Activated CD8-positive, alpha-beta memory T cell treated with anti-CD3 and anti-CD28 coated beads, Interleukin-2, amount 50 U/mL, for 1 hour (primary cell): ENCODE measurements around the gene PTTG1IP.

Source experiments
- DNase-seq: peaks from one replicate; pipeline ENCODE4 v3.0.0-alpha.2; 2020; ENCODE audit errors: extremely low read depth

The PTTG1IP gene

DNA sequence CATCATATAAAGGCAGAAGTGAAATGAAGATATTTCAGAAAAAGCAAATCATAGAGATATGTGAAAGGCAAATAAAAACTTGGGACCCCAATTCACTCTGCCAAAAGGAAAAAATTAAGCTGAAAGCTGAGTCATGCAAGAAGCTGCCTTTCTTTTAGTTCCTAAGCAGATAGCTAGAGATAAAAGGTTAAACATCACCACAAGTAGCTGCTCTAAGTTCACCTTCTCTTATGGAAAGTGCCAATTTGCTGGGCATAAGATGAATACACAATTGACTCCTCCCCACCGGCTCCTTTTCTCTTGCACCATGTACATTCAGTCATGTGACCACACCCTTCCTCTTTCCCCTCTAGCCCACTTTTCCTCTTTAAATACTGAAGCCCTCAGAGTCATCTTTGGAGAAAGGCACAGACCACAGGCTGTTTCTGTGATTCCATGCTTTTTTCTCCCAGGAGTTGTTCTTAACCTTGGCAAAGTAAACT is 50.3 kb downstream of the PTTG1IP start:
- no peak for DNase-seq

DNA sequence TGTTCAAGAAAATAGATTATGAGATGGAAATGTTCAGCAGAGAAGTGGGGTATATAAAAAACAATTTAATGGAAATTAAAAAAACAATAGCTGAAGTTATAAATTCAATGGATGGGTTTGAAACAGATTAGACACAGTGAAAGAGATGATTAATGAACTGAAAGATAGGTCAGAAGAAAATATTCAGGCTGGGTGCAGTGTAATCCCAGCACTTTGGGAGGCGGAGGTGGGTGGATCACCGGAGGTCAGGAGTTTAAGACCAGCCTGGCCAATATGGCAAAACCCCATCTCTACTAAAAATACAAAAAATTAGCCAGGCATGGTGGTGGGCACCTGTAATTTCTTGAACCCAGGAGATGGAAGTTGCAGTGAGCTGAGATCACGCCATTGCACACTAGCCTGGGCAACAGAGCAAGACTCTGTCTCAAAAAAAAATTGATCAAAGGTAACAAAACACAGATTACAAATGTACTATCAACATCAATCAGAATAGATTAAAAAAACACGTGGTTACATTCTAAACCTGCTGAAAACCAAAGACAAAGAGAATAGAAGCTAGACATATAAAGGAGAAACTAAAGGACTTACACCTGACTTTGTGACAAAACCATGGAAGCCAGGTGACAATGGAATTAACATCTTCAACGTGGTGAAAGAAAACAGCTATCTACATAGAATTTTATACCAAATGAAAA is 50.9 kb downstream of the PTTG1IP start:
- DNase-seq: no peak

DNA sequence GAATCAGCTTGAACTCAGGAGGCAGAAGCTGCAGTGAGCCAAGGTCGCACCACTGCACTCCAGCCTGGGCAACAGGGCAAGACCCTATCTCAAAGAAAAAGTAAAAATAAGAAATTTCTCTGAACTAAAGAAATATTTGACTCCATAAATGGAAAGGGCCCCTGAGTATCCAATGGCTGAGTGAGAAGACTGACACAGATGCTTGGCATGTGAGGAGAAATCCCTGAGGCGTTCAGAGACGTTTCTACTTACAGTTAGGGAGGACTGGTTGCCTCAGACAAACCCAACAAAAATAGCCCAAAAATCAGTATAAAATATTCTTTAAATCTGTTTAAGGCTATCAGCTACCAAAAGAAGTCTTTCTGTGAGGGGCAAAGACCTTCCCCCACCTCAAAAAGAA is 52.6 kb downstream of the PTTG1IP start:
- no peak for DNase-seq

DNA sequence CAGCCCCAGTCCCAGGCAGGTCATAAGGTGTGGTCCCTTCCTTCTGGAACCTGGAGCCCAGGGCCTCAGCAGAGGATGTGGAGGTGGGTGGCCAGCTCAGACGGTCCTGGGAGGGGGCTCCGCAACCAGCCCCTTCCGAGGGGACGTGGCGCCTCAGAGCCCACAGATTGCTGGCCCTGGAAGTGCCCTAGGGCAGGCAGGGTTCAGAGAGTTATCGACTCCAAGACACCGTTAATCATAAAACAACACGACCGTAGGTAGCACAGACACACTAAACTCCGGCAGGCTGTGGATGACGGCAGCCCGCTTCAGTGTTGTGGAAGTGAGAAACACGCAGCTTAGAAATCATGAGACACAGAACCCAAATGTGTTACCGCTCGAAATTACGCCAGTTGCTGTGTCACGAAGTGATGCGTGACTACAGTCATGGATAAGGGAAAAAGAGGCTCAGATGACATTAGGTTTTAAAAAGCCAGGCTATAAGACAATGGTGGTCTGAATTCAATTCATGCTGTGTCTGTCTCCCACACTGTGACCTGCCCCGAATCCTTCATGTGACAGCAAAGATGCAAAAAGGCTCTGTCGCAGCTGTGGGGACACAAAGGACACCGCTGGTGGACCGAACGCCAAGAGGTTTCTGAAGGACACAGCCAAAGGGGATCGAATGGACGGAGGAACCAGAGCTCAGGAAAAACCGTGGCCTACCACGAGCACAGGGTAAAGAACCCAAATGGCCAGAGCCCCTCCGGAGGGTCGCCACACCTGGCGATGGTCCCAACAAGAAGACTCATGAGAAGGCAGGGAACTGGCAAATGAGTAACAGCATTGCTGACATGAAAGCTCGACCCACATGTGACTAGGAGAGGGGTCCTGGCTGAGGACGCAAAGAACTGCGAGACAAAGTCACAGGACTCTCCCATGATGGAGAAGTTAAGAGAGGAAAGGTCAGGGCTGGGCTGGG is 53.9 kb downstream of the PTTG1IP start:
- DNase-seq: no peak

DNA sequence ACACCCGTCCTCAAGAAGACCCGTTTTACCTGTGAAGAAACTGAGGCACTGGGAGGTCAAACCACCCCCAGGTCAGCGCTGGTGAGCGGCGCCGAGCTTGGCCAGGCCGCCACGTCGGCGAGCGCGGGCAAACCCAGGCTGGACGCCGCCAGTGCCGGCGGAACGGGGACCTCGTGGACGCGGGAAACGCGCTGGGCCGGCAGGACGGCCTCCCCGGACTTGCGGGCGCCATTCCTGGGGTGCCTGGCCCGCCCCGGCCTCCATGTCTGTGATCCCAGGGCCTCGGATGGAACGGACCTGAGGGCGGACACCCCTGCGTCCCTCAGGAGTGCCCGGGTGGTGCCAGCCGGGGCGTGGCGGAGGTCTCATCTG is 54.9 kb downstream of the PTTG1IP start:
- no peak for DNase-seq

DNA sequence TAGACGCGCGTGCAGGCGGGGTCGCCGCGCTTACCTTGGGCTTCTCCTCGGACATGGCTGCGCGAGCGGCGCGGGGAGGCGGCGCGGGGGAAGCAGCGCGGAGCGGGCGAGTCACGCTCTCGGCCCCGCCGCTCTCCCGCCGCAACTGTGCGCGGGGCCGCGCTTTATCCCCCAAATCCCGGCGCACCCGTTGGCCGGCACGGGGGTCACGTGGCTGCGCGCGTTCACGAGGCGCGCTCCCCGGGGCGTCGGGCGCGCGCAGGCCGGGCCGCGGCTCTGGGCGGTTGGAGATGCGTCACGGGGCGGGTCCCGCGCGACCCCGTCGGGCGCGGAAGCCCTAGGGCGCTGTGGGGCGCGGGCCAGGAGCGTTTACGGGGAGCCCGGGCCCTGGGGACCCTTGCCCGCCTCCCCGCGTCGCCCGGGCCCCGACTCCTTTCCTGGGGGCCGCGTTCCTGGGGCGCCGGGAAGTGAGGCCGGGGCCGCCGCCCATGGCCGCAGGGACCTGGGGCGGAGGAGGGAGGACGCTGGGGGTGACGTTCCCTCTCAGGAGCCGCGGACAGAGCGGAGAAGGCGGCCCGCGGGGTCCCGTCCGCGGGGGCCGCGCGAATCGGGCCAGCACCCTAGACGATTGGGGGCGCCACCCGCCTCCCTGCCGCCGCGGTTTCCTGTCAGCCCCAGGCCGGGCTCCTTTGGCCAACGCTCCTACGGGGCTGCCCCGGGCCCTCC is 55.4 kb downstream of the PTTG1IP start, which contains the start of gene SUMO3:
Gene SUMO3 (minus strand): TSS at position 149 of the 726 bp plus-strand sequence. CDS start 94 bp downstream, at position 55.
- peak; percentile 46 for DNase-seq

DNA sequence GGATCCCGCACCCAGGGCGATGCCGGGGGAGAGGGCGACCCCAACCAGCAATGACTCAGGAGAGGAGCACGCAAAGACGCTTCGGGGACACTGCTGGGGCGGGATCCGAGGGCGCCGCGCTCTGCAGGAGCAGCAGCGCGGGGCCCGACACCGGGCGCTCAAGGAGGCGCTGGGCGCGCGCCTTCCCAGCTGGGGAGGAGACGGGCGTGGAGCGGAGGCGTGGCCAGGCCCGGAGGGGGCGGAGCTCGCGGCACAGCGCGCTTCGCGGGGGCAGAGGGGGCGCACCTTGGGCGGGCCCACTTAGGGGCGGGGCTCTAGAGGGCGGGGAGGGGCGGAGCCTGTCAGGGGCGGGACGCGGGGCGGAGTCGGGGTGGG is 56.0 kb downstream of the PTTG1IP start:
- DNase-seq: peak; percentile 74

DNA sequence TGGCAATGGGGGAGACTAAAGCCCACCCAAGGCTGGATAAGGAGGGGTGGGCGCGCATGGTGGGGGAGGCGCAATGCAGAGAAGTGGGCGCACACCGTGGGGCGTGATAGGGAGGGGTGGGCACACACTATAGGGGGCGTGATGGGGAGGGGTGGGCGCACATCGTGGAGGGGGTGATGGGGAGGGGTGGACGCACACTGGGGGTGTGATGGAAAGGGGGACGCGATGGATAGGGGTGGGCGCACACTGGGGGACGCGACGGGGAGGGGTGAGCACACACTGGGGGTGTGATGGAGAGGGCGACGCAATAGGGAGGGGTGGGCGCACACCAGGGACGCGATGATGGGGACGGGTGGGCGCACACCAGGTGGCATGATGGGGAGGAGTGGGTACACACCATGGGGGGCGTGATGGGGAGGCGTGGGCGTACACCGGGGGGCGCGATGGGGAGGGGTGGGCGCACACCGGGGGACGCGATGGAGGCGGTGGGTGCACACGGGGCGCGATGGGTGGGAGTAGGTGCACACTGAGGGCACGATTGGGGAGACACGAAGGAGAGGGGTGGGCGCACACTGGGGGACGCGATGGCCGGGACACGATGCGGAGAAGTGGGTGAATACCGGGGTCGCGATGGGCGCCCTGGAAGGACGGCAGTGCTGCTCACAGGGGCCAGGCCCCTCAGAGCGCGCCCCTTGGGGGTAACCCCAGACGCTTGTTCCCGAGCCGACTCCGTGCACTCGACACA is 56.6 kb downstream of the PTTG1IP start:
- DNase-seq: no peak

DNA sequence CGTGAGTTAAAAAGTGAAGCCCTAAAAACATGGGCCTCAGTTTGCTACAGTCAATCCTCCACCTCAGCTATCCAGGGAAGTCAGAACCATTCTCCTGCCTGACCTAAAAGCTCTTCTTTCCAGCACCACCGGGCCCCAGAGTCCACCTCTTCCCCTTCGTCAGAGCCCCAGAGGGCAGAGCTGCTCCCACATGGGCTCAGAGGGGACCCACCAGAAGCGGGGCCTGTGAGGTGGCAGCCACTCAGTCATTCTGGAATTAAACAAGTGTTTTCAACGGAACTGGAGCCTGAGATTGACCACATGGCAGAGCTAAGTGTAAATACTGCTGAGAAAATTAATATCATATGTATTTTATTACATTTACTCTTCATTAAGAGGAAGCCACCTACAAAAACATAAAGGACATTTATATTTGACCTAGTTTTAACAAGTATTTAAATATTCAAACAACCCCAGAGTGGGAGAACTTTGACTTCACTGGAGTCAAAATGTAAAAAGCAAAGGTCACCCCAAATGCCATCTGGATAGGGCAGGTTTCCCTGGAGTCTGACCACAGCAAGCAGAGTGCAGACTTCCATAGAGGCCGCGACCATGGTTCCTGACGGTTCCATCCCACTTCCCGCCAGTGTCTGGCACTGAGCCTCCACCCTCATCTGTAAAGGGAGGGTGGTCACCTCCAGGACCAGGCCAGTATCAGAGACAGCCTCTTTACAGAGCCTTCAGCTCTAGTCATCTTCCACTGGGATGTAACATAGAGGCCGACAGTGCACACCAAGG is 57.5 kb downstream of the PTTG1IP start:
- DNase-seq: no peak

DNA sequence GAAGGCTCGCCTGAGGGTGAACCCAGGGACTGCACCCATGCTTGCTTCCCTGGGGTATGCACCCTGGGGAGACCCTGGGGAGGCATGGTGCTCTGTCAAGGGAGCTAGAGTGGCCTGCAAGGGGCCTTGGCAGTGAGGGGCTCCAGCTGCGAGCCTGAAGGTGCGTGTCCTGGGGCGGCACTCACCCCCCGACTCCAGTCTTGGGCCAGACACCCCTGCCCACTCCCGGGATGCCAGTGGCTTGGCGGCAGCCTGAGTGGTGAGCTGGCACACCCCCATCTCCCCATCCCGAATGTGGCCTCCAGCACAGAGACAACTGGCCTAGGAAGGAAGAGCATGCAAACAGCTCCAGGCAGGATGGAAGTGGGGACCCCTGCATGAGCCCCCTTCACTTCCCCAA is 58.3 kb downstream of the PTTG1IP start:
- DNase-seq: no peak

DNA sequence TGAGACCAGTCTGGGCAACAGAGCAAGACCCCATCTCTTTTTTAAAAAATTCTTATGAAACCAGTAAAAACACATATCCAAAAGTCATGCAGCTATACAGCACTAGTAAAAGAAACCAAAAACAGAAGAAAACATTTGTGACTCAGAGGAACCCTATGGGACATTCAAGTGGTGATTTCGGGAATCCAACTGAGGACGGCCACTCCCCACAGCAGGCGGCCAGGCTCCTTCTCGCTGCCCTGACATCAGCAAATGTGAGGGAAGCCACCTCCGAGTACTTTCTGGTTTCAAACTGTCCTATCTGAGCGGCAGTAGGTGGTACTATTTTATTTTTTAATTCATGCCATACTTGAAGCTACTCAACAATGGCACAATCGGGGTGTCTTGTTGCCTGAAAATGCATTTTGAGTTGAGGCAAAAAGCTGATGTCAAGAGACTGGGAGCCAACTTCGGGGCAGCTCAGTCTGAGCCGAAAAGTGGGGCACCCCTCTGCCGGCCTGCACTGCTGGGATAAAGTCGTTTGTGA is 58.9 kb downstream of the PTTG1IP start:
- DNase-seq: no peak

DNA sequence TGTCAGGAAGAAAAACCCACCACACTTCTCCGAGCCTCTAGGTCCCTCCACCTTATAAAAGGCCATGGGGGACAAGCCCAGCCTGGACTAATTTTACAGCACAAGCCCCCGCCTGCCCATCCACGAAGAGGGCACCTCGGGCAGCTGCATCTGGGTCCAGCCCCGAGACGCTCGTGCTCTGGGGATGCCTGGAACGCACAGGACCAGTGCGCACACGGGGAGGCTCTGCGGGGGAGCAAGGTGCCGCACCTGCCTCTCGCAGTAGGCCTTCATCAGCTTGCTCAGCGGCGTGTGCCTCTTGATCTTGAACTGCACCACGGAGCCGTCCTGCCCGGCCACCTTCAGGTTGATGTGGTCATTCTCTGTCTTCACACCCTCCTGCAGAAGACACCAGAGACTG is 59.8 kb downstream of the PTTG1IP start:
- no peak for DNase-seq

DNA sequence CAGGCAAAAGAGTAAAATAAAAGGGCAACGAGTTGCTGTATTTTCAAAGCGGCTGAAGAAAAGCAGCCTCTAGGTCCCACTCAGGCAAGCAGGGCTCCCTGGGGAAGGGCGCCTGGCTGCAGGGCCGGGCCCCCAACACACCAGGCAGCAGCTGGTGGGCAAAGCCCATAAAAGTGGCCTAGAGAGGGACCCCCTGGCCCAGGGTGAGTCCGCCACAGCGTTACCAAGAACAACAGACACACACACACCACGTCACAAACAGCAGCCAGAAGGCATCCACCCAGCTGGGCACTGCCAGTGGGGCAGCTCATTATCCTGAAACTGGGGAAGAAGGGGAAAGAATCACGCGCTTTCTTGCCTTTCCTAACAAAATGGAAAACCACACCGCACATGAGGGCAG is 60.3 kb downstream of the PTTG1IP start:
- no peak for DNase-seq

DNA sequence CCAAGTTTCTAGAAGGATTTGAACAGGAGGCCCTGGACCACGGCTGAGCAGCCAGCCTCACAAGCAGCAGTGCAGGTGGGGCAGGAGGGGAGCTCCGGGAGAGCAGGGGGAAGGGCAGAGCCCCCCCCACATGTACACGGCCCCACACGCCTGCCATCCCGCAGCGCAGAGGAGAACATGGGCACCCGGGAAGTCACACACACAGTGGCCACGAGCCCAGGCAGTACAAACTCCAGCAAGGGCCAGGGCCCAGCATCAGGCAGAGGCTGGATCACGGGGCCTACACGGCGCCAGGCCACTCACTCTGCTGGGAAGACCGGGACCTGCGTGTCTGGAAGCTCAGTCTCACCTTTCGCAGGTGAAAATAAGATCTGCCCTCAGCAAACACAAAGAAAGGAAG is 60.9 kb downstream of the PTTG1IP start:
- no peak for DNase-seq

DNA sequence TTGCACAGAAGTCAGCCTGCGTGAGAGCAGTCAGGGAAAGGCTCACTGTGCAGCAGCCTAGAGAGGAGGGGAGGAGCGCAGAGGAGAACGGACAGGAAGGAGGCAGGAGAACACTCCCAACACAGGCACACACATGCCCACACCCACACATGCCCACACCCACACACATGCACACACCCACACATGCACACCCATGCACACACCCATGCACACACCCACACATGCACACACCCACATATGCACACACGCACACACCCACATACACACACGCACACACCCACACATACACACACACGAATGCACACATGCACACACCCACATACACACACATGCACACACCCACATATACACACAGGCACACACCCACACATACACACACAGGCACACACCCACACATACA is 62.7 kb downstream of the PTTG1IP start:
- no peak for DNase-seq

DNA sequence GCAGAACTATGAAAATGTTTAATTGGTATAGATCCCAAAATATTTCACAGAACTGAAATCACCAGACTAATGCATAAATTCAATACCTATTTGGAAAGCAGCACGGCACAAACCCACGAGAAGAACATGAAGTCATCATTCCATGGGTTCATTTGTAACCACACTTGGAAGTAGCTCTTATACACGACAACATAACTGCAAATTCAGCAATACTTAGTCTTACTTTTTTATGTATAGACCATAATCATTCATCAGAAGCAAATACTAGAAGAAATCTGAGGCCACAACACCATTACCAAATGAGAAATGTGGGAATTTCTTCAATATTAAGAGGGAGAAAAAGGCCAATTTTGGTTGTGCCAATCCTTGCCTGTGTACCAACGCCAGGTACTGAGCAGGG is 67.6 kb downstream of the PTTG1IP start:
- DNase-seq: no peak

DNA sequence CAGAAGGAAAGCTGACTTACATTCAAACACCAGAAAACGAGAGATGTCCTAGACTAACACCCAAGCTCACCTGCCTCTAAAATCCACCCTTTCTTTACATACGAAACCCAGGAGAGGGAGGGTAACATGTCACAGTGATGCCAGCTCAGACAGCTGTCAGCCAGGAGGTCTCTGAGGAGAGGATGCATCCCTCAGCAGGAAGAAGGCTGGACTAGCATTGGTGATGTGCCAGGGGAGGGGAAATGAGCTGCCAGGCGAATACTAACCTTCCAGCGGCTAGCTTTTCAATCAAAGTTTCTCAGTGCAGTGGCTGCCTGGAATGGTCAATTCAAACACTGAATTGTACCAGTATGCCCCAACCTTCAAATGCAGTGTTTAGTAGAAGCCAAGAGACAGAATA is 68.3 kb downstream of the PTTG1IP start:
- DNase-seq: no peak

DNA sequence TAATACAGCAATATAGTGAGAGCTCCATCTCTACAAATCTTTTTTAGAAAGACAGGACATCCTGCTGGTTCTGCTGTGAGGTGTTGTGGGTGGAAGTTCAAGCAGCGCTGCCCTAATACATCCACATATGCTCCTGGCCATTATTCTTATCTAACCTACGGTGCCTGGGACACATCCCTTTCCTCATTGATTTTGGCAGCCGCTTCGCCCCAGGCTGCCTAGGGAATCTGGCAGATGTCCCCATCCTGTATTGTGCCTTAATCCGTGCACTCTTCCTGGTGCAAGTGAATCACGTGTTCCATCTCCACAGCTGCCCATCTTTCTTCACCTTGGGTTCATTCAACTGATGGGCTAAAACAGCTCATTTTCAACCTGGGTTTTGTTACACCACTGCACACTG is 68.7 kb downstream of the PTTG1IP start:
- no peak for DNase-seq

DNA sequence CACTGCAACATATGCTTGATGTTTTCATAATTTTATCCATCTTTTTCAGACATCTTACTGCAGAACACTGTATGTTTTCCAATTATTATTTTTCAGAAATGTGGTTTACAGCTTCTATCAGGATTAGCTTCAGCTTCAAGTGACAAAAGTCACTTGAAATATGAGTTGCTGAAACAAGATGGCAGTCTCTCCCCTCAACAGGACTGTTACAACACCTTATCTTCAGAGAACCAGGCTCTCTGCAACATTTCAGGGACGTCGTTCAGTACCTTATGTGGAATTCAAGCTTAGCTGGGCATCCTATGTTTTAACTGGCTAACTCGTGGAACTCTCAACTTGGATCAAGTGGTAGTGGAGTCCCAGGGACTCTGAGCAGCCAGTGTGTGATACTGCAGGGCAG is 69.8 kb downstream of the PTTG1IP start:
- DNase-seq: no peak

DNA sequence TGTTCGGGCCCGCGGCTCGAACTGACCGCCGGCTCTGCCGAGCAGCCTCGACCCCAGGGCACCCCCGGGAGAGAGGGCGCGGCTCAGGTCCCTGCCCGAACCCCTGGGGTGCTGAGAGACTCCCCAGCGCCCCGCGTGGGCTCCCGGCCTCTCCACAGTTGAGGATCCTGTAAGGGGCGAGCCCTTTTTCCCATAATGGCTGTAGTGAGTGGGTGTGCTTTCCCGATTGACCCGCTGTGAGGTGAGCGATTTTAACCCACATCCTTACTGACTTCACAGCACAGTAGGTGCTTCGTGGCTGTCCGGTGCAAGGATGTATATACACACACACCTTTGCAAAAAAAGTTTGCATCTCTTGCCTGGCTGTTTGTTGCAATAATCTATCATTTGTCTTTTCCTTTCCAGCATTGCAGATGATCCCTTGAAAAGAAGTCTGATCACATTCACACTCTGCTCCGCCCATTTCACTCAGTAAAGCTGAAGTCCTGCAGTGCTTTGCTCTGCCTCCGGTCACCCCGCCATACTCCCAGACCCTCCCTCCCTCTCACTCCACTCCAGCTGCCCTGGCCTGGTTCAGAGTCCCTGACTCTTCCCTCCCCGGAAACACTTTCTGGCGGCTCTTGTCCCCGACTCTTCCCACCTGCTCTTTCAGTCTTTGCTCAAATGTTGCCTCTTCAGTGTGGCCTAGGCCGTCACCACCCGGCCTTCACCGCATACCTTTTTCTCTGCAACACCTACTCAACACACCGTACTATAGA is 70.9 kb downstream of the PTTG1IP start:
- no peak for DNase-seq
